Prostate gland (tissue), 2 donors: Measurements from ENCODE around the gene PLEKHM3. TPM values are rescaled to one million over a fixed set of nuclear protein-coding genes. Genes with fewer than 3 reads are reported as not detected.

Experiments used
- DNase-seq: peaks from one replicate; pipeline ENCODE4 v3.0.0-alpha.2; 2019; ENCODE audit warnings: low spot score
- H3K27ac ChIP-seq, 2 donors: fragments of 200-600 bp; sonication (generic); 2 replicates each; pipeline ENCODE4 v1.5.1; 2017 to 2019
- H3K27me3 ChIP-seq: fragments of 200-600 bp; sonication (generic); replicated peaks from 2 replicates; pipeline ENCODE4 v1.5.1; 2019; ENCODE audit not compliant: insufficient read depth
- H3K36me3 ChIP-seq, 2 donors: fragments of 200-600 bp; sonication (generic); 1 replicate in 1 of 2; 2 replicates in 1 of 2; pipeline versions ENCODE4 v1.5.1 to v1.8.1; 2017 to 2019
- H3K4me1 ChIP-seq: fragments of 200-600 bp; sonication (generic); replicated peaks from 2 replicates; pipeline ENCODE4 v1.5.1; 2019
- H3K4me3 ChIP-seq, 2 donors: fragments of 200-600 bp; sonication (generic); 2 replicates each; pipeline ENCODE4 v1.5.1; 2017 to 2019
- H3K9me3 ChIP-seq: fragments of 200-600 bp; sonication (generic); 2 replicates; pipeline ENCODE4 v1.5.1; 2017
- POLR2A ChIP-seq: fragments of 450-650 bp; IDR thresholded peaks from one replicate; pipeline ENCODE4 v1.6.1; 2016; ENCODE audit warnings: antibody characterized with exemption, mild to moderate bottlenecking
- POLR2AphosphoS5 ChIP-seq: sonication (generic); formaldehyde crosslinking; IDR thresholded peaks from one replicate; pipeline ENCODE4 v1.6.1; 2017; ENCODE audit warnings: antibody characterized with exemption
- WGBS: methylation state at CpG from one replicate; pipeline ENCODE4 v1.1.5; 2018; 5-methylcytosine and 5-hydroxymethylcytosine counted together
- intact Hi-C: fragments of 100-400 bp; cut with DNase I; formaldehyde crosslinking; loops from one replicate; pipeline ENCODE4 v1.14.2; 2022
- total RNA-seq, 2 donors: library from RNA; depleted of rRNA; stranded (reverse); fragments of >200 nt; gene quantifications; one replicate each; pipeline ENCODE4 v1.1.0, GENCODE V29; 2016
- TF ChIP-seq, protein P1 (sequence below), 4 experiments: fragments of 200-600 bp in 2 of 4; fragments of 450-650 bp in 2 of 4; sonication (generic) in 2 of 4; IDR thresholded peaks; 1 replicate in 3 of 4; 2 replicates in 1 of 4; pipeline ENCODE4 v1.5.1; 2016 to 2019; ENCODE audit warnings: antibody characterized with exemption in 4 of 4, mild to moderate bottlenecking in 2 of 4, moderate library complexity in 2 of 4

PLEKHM3 gene
- total RNA-seq, 2 donors from 2014 or later, result 17.0 to 28.6 TPM

DNA sequence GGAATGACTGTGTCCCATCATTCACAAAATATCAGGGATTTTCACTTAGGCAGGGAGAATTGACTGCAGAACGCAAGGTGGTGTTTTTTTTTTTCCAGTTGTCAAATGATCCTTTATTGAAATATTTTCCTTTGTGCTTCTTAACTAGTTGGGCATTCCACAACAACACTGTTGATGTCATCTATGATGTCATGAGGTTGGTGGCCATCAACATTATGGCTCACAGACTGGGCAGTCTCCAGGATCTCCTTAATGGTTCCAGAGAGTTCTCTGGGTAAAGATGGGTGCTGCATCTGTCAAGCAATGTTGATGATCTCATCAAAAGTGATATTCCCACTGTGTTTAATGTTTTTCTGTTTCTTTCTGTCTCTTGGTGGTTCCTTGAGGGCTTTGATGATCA is 31.8 kb upstream of the PLEKHM3 start:
- intact Hi-C loops, result no loop called here
- no peaks in the 10 kb centered on the region for H3K4me1 ChIP-seq
- no peaks in the 10 kb centered on the region for H3K9me3 ChIP-seq
- no peak for DNase-seq
- WGBS, result 100% methylated on average over 1 of the region's 1 CpG
- H3K27ac ChIP-seq, result no peak overlapping the region
- no peaks in the 10 kb centered on the region for H3K36me3 ChIP-seq
- no peak overlapping the region for H3K4me3 ChIP-seq
- TF ChIP-seq POLR2A (no peak), POLR2AphosphoS5 (no peak)
- TF ChIP-seq, protein P1, sequence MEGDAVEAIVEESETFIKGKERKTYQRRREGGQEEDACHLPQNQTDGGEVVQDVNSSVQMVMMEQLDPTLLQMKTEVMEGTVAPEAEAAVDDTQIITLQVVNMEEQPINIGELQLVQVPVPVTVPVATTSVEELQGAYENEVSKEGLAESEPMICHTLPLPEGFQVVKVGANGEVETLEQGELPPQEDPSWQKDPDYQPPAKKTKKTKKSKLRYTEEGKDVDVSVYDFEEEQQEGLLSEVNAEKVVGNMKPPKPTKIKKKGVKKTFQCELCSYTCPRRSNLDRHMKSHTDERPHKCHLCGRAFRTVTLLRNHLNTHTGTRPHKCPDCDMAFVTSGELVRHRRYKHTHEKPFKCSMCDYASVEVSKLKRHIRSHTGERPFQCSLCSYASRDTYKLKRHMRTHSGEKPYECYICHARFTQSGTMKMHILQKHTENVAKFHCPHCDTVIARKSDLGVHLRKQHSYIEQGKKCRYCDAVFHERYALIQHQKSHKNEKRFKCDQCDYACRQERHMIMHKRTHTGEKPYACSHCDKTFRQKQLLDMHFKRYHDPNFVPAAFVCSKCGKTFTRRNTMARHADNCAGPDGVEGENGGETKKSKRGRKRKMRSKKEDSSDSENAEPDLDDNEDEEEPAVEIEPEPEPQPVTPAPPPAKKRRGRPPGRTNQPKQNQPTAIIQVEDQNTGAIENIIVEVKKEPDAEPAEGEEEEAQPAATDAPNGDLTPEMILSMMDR (IDR thresholded peaks at IDR 0.05), result no peak
- no peaks in the 10 kb centered on the region for H3K27me3 ChIP-seq

DNA sequence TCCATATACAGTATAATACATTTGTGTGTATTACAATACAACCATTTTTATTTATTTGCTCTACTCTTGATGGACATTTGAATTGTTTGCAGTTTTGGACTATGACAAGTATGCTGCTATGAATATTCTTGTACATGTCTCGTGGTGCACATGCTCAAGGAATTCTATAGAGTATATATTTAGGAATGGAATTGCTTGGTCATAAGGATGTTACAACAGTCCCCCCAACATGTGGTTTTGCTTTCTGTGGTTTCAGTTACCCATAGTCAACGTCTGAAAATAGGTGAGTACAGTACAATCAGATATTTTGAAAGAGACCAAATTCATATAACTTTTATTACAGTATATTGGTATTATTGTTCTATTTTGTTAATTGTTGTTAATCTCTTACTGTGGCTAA is 24.1 kb upstream of the PLEKHM3 start:
- Histone ChIP-seq H3K4me3 (no peak overlapping the region), H3K27ac (no peak overlapping the region), H3K36me3 (no peaks in the 10 kb centered on the region), H3K4me1 (no peaks in the 10 kb centered on the region), H3K9me3 (no peaks in the 10 kb centered on the region), H3K27me3 (no peaks in the 10 kb centered on the region)
- no peak for DNase-seq
- intact Hi-C loops, result no loop called here
- TF ChIP-seq, protein P1 (IDR thresholded peaks at IDR 0.05), result no peak
- no peak for TF ChIP-seq POLR2A
- TF ChIP-seq POLR2AphosphoS5, result no peak
- WGBS, result 69% methylated on average over 2 of the region's 2 CpGs

DNA sequence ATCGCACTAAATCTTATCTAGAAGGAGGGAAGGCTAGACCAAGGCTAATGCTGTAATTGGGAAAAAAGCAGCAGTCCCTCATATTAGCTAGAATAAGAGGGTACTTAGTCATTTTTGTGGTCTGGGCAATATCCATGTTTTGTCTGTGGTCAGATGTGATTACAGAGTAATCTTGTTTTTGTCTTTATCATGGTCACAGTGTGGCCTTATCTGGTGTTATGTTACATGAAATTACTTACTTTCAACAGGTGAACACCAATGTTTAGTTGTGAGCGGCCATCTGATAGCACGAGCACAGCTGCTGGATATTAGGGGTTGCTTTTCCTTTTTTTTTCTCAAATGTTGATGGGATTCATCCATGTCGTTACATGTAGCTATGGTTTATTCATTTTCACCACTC is 23.7 kb upstream of the PLEKHM3 start:
- Histone ChIP-seq H3K36me3 (no peaks in the 10 kb centered on the region), H3K4me1 (no peaks in the 10 kb centered on the region), H3K9me3 (no peaks in the 10 kb centered on the region), H3K27ac (no peak overlapping the region), H3K27me3 (no peaks in the 10 kb centered on the region), H3K4me3 (no peak overlapping the region)
- WGBS, result 91% methylated on average over 4 of the region's 4 CpGs
- intact Hi-C loops, result no loop called here
- DNase-seq, result no peak
- TF ChIP-seq POLR2AphosphoS5 (no peak), POLR2A (no peak)
- TF ChIP-seq, protein P1 (IDR thresholded peaks at IDR 0.05), result no peak

GRCh38 chr2:208047840-208048239 is 22.5 kb upstream of the PLEKHM3 start:
- intact Hi-C loops, result no loop called here
- WGBS, result 22% methylated on average over 3 of the region's 3 CpGs
- Histone ChIP-seq H3K36me3 (no peaks in the 10 kb centered on the region), H3K27ac (no peak overlapping the region), H3K4me1 (no peaks in the 10 kb centered on the region), H3K9me3 (no peaks in the 10 kb centered on the region), H3K4me3 (no peak overlapping the region), H3K27me3 (no peaks in the 10 kb centered on the region)
- TF ChIP-seq, protein P1 (IDR thresholded peaks at IDR 0.05), result no peak
- no peak for TF ChIP-seq POLR2AphosphoS5
- TF ChIP-seq POLR2A, result no peak
- DNase-seq, result no peak

DNA sequence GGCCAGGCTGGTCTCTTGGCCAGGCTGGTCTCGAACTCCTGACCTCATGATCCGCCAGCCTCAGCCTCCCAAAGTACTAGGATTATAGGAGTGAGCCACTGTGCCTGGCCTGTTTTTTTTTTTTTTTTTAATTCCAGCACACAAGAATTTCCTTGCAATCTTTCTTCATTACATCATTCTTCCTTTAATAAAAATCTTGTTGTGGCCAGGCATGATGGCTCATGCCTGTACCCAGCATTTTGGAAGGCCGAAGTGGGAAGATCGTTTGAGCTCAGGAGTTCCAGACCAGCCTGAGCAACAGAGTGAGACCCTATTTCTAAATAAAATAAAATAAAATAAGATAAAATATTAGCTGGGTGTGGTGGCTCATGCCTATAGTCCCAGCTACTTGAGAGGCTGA is 21.4 kb upstream of the PLEKHM3 start:
- H3K27me3 ChIP-seq, result no peaks in the 10 kb centered on the region
- TF ChIP-seq POLR2A (no peak), POLR2AphosphoS5 (no peak)
- TF ChIP-seq, protein P1 (IDR thresholded peaks at IDR 0.05), result no peak

More for the DNA sequence above, 21.4 kb upstream of the PLEKHM3 start:
- WGBS, result 86% methylated on average over 4 of the region's 4 CpGs
- Histone ChIP-seq H3K27ac (no peak overlapping the region), H3K9me3 (no peaks in the 10 kb centered on the region), H3K4me1 (no peaks in the 10 kb centered on the region), H3K36me3 (no peaks in the 10 kb centered on the region), H3K4me3 (no peak overlapping the region)
- DNase-seq, result no peak
- intact Hi-C loops, result no loop called here
